A549 (cell line): Measurements from ENCODE around the gene AXL.
A peak's percentile ranks its signal among the peaks of the same experiment; 100 is the strongest.

Experiments
- CEBPB ChIP-seq, 2 experiments: fragments of >200 bp in 1 of 2; sonication (Bioruptor Twin) in 1 of 2; formaldehyde crosslinking in 1 of 2; IDR thresholded peaks; 2 replicates each; pipeline ENCODE4 v1.6.1; 2012 to 2016
- EP300 ChIP-seq, 2 experiments: fragments of >200 bp; sonication (Bioruptor Twin); formaldehyde crosslinking; IDR thresholded peaks; 2 replicates in 1 of 2; 3 replicates in 1 of 2; pipeline ENCODE4 v1.6.1; 2016 to 2017
- JUN ChIP-seq, 2 experiments: fragments of >200 bp; sonication (Bioruptor Twin); formaldehyde crosslinking; IDR thresholded peaks; 2 replicates in 1 of 2; 3 replicates in 1 of 2; pipeline ENCODE4 v1.6.1; 2016 to 2017
- JUNB ChIP-seq: fragments of >200 bp; sonication (Bioruptor Twin); formaldehyde crosslinking; IDR thresholded peaks from 2 replicates; pipeline ENCODE4 v1.6.1; 2016
- MAZ ChIP-seq: fragments of 150-350 bp; IDR thresholded peaks from 2 replicates; pipeline ENCODE4 v1.6.1; 2014; ENCODE audit warnings: antibody characterized with exemption, low read depth, low read length, borderline replicate concordance
- NR3C1 ChIP-seq: fragments of >200 bp; sonication (Bioruptor Twin); formaldehyde crosslinking; IDR thresholded peaks from 3 replicates; pipeline ENCODE4 v1.6.1; 2017
- RCOR1 ChIP-seq: fragments of 150-350 bp; IDR thresholded peaks from 2 replicates; pipeline ENCODE4 v1.6.1; 2014; ENCODE audit warnings: antibody characterized with exemption, low read length, low read depth
- TP53 ChIP-seq: fragments of 250-450 bp; sonication (Bioruptor Pico); IDR thresholded peaks from 2 replicates; pipeline ENCODE4 v1.5.0; 2021; ENCODE audit warnings: mild to moderate bottlenecking, moderate library complexity
- TF ChIP-seq, protein P1 (sequence below): fragments of 200-600 bp; sonication (generic); IDR thresholded peaks from 2 replicates; pipeline ENCODE4 v1.6.1; 2016; ENCODE audit warnings: antibody characterized with exemption, mild to moderate bottlenecking, moderate library complexity
- TF ChIP-seq, protein P2 (sequence below): fragments of >200 bp; sonication (Bioruptor Twin); formaldehyde crosslinking; IDR thresholded peaks from 3 replicates; pipeline ENCODE4 v1.5.1; 2016
- TF ChIP-seq, protein P3 (sequence below): IDR thresholded peaks from 2 replicates; pipeline ENCODE4 v1.6.1; 2012

DNA sequence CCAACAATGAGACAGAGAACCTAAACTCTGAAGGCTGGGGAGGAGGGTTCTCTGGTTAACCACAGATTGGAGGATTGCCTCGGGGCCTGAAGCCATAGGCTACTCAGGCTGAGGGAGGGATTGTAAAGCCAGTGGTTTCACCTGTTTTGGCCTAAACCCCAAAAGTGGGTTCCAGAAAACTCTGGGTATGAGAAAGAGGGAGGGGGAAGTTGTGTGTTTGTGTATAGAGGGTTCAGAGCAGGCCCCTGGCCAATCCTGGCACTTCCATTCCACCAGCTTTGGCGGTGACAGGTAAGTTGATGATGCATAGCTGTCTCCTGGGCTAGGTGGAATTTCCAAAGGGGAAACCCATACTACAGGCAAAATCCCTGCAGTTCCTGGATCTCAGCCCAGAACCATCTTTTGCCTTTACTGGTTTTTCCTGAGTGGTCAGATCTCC, 77.4 kb downstream of the AXL start:
- no peak for TF ChIP-seq JUNB
- TF ChIP-seq, protein P1, sequence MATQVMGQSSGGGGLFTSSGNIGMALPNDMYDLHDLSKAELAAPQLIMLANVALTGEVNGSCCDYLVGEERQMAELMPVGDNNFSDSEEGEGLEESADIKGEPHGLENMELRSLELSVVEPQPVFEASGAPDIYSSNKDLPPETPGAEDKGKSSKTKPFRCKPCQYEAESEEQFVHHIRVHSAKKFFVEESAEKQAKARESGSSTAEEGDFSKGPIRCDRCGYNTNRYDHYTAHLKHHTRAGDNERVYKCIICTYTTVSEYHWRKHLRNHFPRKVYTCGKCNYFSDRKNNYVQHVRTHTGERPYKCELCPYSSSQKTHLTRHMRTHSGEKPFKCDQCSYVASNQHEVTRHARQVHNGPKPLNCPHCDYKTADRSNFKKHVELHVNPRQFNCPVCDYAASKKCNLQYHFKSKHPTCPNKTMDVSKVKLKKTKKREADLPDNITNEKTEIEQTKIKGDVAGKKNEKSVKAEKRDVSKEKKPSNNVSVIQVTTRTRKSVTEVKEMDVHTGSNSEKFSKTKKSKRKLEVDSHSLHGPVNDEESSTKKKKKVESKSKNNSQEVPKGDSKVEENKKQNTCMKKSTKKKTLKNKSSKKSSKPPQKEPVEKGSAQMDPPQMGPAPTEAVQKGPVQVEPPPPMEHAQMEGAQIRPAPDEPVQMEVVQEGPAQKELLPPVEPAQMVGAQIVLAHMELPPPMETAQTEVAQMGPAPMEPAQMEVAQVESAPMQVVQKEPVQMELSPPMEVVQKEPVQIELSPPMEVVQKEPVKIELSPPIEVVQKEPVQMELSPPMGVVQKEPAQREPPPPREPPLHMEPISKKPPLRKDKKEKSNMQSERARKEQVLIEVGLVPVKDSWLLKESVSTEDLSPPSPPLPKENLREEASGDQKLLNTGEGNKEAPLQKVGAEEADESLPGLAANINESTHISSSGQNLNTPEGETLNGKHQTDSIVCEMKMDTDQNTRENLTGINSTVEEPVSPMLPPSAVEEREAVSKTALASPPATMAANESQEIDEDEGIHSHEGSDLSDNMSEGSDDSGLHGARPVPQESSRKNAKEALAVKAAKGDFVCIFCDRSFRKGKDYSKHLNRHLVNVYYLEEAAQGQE, result no peak
- TF ChIP-seq MAZ, result no peak
- TF ChIP-seq, protein P2, sequence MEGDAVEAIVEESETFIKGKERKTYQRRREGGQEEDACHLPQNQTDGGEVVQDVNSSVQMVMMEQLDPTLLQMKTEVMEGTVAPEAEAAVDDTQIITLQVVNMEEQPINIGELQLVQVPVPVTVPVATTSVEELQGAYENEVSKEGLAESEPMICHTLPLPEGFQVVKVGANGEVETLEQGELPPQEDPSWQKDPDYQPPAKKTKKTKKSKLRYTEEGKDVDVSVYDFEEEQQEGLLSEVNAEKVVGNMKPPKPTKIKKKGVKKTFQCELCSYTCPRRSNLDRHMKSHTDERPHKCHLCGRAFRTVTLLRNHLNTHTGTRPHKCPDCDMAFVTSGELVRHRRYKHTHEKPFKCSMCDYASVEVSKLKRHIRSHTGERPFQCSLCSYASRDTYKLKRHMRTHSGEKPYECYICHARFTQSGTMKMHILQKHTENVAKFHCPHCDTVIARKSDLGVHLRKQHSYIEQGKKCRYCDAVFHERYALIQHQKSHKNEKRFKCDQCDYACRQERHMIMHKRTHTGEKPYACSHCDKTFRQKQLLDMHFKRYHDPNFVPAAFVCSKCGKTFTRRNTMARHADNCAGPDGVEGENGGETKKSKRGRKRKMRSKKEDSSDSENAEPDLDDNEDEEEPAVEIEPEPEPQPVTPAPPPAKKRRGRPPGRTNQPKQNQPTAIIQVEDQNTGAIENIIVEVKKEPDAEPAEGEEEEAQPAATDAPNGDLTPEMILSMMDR, result no peak
- TF ChIP-seq RCOR1, result no peak
- 0 out of 5 replicates have a peak, but pooled peaks of 1 of the 2 experiments have one; percentile 6 for TF ChIP-seq JUN (IDR thresholded peaks at IDR 0.05)
- no peak for TF ChIP-seq NR3C1
- no peak for TF ChIP-seq CEBPB (IDR thresholded peaks at IDR 0.05)
- TF ChIP-seq, protein P3, sequence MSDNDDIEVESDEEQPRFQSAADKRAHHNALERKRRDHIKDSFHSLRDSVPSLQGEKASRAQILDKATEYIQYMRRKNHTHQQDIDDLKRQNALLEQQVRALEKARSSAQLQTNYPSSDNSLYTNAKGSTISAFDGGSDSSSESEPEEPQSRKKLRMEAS, result no peak
- no peak for TF ChIP-seq TP53 (CRISPR knock-in tag)
- TF ChIP-seq EP300 (IDR thresholded peaks at IDR 0.05), result no peak
